Measurements from ENCODE around the gene PHF14.

The PHF14 gene

GRCh38 chr7:11104578-11104977, 130.9 kb downstream of the PHF14 start:
- DNase-seq = no peak

DNA sequence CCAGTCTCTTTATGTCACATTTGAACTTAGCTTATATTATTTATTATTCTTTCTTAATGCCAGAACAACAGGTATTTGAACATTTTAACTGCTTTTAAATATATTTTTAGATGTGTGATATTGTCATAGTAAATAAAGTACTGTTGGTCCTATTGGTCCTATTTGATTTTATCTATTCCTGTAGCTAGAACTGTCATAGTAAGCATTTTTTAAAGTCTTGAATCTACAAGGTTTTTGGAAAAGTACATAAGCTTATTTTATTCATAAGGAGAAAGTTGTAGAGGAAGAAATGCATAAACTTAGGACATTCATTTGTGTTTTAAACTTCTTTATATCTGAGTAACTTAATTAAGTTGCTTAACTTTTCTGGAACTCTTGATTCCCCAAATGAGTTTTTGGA, 136.0 kb downstream of the PHF14 start:
- DNase-seq = no peak

GRCh38 chr7:11120068-11120664, 146.5 kb downstream of the PHF14 start:
- no peak for DNase-seq

- no peak for DNase-seq
Observed at GRCh38 chr7:11120675-11121220, 147.1 kb downstream of the PHF14 start.

DNA sequence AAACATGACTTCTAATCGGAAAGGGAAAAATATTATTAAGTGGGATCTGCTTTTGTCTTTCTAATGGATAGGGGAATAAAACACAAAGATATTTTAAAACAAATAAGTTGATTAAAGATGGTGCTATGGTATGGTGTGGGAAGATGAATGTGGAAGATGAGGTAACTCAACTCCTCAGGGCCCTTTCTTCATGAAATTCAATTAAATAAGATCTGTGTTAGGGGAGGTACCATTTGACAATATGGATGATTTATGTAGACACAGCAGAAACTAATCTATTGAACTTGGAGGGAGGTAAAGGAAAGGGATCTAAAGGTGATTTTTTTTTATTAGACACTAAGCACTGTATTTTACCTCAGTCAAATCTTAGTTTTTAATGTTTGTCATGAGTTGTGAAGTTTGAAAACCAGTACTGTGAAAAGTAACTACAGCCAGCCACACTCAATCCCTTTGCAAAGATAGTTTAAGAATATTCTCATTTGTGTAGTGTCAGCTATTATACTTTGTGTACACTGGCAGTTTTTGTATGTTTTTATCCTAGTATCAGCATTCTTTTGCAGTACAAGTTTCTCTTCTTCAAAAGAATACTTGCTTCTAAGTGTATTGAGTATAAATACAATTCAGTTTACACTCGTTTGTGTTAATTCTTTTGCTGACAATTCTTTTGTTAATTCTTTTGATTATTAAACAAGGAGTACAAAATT, 151.3 kb downstream of the PHF14 start:
- no peak for DNase-seq

DNA sequence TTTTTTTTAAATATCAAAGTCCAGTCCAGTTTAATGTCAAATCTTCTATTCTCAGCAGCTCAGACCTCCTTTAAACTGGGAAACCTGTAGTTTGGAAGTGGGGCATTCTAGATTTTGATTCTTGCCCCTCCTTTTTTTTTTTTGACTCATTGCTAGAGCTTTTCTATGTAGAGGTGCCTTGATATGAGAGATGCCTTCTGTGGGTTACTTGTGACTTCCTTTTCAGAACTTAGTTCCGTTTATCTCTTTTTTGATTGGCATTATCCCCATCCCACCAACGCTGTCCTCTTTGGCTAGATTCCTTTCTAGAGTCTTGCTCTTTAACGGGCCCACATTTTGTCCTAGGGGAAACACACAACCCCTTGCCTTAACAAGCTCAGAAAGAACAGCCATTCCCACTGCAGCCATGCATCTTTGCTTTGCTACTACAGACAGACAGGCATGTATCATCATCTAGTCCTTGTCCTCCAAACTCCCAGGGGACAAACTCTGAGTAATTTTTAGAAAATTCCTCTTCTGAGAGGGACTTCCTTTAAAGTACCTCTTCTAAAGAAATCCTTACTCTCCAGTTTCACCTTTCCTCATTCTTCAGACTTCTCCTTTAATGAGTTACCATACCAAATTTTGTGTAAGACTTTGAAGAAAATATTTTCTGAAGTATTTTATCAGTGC, 153.6 kb downstream of the PHF14 start:
- DNase-seq = no peak

- DNase-seq = no peak
Observed at GRCh38 chr7:11127988-11128387, 154.3 kb downstream of the PHF14 start.

GRCh38 chr7:11128498-11128897, 154.8 kb downstream of the PHF14 start:
- DNase-seq = no peak

GRCh38 chr7:11130012-11130411, 156.3 kb downstream of the PHF14 start:
- no peak for DNase-seq

DNA sequence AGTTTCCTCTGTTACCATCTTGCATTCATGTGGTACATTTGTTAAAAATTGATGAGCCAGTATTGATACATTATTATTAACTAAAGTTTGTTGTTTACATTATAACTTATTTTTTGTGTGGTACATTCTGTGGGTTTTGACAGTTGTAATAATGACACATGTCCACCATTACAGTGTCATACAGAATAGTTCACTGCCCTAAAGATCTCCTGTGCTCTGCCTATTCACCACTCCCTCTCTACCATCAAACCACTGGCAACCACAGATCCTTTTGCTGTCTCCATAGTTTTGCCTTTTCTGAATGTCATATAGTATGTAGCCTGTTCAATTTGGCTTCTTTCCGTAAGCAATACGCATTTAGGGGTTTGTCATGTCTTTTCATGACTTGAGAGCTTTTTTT, 156.9 kb downstream of the PHF14 start:
- DNase-seq = no peak

DNA sequence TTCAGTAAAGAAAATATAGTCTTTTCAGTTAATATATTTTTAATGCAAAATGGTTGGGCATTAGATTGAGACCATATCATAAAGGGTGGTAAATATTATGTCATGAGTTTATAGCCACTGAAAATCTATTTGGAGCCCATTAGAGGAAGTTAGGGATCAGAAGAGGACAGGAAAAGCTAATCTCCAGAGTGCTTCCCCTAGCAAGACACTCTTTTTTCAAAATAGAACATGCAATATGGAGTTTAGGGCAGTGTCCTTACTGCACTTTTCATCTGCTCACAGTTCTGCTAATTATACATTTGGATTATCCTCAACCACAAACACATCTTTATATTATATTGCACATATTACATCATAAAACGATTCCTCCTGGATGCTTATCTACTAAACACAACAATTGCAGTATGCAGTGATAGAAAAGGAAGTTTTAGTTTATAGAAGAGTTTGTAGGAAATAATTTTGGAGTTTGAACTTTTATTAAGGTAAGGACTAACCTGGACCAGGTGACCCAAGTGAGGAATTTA, 159.8 kb downstream of the PHF14 start:
- DNase-seq = no peak

GRCh38 chr7:11135573-11135972, 161.9 kb downstream of the PHF14 start:
- no peak for DNase-seq

DNA sequence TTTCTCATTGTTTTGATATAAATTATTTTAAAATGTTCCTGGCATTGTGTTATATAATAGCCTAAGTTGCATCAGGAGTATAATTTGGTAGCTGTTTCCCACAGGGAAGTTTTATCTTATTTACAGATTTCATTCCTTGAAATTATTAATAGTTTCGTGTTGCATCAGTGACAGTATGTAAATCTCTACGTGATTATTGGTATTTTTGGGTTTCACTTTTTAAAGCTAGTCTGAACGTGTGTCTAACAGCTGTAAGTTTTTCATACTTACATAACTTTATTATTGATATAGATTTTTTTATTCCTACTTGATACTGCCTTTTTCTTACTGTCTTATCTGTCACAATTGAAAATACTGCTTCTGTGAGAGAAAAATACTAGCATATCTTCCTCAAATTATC, 167.9 kb downstream of the PHF14 start:
- DNase-seq = no peak

DNA sequence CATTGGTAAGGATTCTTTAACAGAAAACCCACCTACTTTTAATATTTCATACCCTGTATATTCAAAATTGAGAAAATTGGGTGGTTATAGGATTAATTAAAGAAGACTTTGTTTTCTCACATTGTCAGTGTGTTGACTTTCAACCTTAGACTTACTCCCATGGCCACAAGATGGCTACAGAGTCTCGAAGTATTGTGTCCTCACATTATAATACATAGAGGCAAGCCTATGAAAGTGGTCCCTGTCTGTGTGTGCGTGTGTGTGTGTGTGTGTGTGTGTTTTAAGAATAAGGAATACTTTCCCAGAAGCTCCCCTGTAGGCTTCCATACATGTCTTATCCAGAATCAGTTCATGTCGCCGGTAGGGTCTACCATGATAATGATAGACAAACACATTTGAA, 180.0 kb downstream of the PHF14 start:
- no peak for DNase-seq

GRCh38 chr7:11155883-11156282, 182.2 kb downstream of the PHF14 start:
- no peak for DNase-seq

- no peak for DNase-seq
Observed at GRCh38 chr7:11161499-11161898, 187.8 kb downstream of the PHF14 start.

DNA sequence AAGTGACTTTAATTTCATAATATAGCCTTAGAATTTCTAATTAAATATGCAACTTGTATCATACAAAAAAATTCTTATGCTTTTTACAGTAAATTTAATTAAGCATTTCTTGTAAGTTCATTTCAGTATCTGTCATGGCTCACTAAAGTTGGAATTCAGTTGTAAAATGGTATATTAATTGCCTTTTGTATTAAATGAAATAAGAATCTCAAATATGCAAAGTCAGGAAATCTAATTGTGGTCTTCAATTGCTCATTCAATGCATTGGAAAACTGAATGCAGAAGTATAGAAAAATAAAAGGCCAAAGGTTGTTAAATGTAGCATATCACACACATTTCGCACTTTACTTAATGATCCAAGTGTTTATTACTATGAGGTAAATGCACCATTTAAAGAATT, 189.5 kb downstream of the PHF14 start:
- no peak for DNase-seq

- no peak for DNase-seq
Observed at GRCh38 chr7:11166051-11166450, 192.4 kb downstream of the PHF14 start.

DNA sequence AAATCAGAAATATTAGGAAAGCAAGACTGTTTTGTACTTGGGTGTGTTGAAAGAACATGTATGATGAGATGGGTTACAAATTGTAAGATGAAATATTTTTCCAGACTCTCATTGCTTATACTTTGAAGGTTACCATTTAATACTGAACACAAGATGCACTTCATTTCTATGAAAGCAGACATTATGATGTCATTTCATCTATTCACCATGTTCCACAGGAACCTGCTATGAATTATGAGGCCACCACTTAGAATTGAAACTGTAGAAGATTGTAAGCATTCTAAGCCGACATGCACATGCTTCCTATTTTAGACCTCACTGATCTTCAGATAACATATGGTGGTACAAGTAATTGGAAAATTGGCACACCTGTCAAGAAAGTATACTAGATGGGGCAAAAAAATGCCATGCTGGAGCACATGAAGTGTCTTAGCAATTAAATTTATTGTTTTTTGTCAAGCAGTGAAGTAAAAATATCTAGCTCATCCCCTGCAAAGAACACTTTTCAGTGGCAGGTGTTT, 195.0 kb downstream of the PHF14 start:
- DNase-seq = no peak

DNA sequence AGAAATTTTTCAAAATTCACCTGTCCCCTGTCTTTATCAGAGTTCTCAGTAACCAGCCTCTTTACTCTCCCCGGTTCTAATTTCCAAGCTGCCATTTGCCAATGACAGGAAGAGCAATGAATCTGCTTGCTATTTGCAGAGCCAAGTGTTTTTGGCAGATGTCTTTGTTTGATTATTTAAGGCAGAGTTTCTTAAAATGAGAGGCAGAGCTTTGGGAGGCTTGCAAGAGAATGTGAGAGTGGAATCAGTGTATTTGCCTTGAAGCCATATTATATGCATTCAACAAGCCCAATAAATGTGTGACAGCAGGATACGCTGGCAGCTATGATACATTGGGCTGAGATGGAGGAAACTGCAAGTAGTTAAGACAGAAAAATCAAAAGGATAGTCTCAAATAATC, 196.5 kb downstream of the PHF14 start:
- DNase-seq = no peak

DNA sequence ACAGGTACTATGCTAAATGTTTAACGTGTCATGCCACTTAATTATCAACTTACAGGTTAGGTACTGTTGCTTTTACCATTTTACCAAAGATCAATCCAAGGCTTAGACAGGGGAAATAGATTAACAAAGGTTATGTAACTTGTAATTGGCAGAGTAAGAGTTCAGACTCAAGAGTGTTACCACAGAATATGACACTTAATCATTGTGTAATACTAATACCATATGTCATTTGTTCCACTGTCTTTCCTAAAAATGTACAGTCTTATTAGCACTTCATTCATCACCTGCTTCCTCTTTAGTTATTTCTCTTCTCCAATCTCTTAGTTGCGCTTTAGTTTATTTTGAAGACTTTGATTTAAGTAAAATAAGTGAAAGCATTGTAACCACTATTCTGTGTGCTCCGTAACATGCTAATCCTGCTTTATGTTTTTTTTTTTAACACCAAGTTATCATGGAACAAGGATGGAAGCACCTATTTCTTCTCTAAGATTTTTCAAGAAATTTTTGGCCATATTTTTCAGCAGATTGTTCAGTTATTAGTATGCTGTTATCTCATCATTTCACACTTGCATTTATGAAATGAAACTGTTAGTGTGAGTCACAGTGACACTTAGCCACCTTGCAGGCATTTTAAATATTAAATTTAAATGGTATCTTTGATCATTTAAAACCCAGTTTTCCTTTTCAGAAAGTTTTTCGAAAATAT, 197.3 kb downstream of the PHF14 start:
- no peak for DNase-seq

GRCh38 chr7:11171569-11172192, 198.0 kb downstream of the PHF14 start:
- no peak for DNase-seq

Measured in central memory CD4-positive, alpha-beta T cell (primary cell).